Measurements from ENCODE around the gene PSME2. TPM values are rescaled to one million over a fixed set of nuclear protein-coding genes. Genes with fewer than 3 reads are reported as not detected.

The PSME2 gene
- total RNA-seq, 1 experiment from 2014 or later, result 188 TPM

- CTCF ChIA-PET, result no interaction called here
- H3K36me3 ChIP-seq (ENCODE audit: control insufficient read depth, insufficient read depth, low read length), result no peaks in the 10 kb centered on the region; the same call in 1 of the 2 replicates
- H3K9me3 ChIP-seq (ENCODE audit: control insufficient read depth, insufficient read depth, low read depth, low read length), result no peaks in the 10 kb centered on the region
- DNase-seq (ENCODE audit: low read depth, low spot score) (no peak), ATAC-seq (no peak)
- H3K27me3 ChIP-seq (ENCODE audit: control insufficient read depth, insufficient read depth, low read length), result no peaks in the 10 kb centered on the region
- no peak for TF ChIP-seq SIN3A (IDR thresholded peaks at IDR 0.05; ENCODE audit: borderline replicate concordance, insufficient read depth, low read depth, low read length)
- no peak for TF ChIP-seq CTCF (IDR thresholded peaks at IDR 0.05)
- TF ChIP-seq TCF7L2 (IDR thresholded peaks at IDR 0.05; ENCODE audit: low read depth, low read length), result no peak
- no peak for TF ChIP-seq POLR2AphosphoS5 (IDR thresholded peaks at IDR 0.05; ENCODE audit: low read depth, low read length)
- no peak for TF ChIP-seq REST (IDR thresholded peaks at IDR 0.05; ENCODE audit: insufficient read depth in 1 of 2, low read depth in 2 of 2, low read length in 1 of 2)
- POLR2A ChIA-PET, result no interaction called here
- intact Hi-C loops (cut with micrococcal nuclease; ENCODE audit: unreplicated experiment), result no loop called here
- H3K4me1 ChIP-seq (ENCODE audit: control insufficient read depth, insufficient read depth, low read length), result peaks cover 30% of the 10 kb centered on the region
- no TSS peak for BruUV-seq (replicated peaks)
- H3K4me3 ChIP-seq (ENCODE audit: low read depth in 2 of 2, low read length in 2 of 2), result peak overlapping the region; percentile 81 to 92
- in situ Hi-C loops (cut with HindIII; ENCODE audit: low pct_unique_long_range_greater_than_20kb, low sequenced_read_pairs), result no loop called here
- peak overlapping the region; percentile 62 for H3K27ac ChIP-seq (ENCODE audit: low read length)
These were observed 7.0 kb downstream of the PSME2 start for GRCh38 chr14:24139272-24139934.

GRCh38 chr14:24138396-24139271 is 7.8 kb downstream of the PSME2 start:
- peak overlapping the region; percentile 62 for H3K27ac ChIP-seq (ENCODE audit: low read length)
- H3K27me3 ChIP-seq (ENCODE audit: control insufficient read depth, insufficient read depth, low read length), result no peaks in the 10 kb centered on the region
- no peak for TF ChIP-seq CTCF (IDR thresholded peaks at IDR 0.05)
- no peak for TF ChIP-seq SIN3A (IDR thresholded peaks at IDR 0.05; ENCODE audit: borderline replicate concordance, insufficient read depth, low read depth, low read length)
- no peak for TF ChIP-seq TCF7L2 (IDR thresholded peaks at IDR 0.05; ENCODE audit: low read depth, low read length)
- no peak for TF ChIP-seq REST (IDR thresholded peaks at IDR 0.05; ENCODE audit: insufficient read depth in 1 of 2, low read depth in 2 of 2, low read length in 1 of 2)
- no peak for TF ChIP-seq POLR2AphosphoS5 (IDR thresholded peaks at IDR 0.05; ENCODE audit: low read depth, low read length)
- no peak for ATAC-seq
- ChIA-PET POLR2A (interaction anchor here (0.5 kb wide), 1 partner anchor 298 kb away, joined by 3 read pairs; no protein-coding TSS in a partner anchor), CTCF (no interaction called here)
- TSS peak; percentile 97 for BruUV-seq (replicated peaks)
- no peaks in the 10 kb centered on the region; the same call in 1 of the 2 replicates for H3K36me3 ChIP-seq (ENCODE audit: control insufficient read depth, insufficient read depth, low read length)
- no peak for DNase-seq (ENCODE audit: low read depth, low spot score)
- H3K4me1 ChIP-seq (ENCODE audit: control insufficient read depth, insufficient read depth, low read length), result peaks cover 30% of the 10 kb centered on the region
- no peak overlapping the region for H3K4me3 ChIP-seq (ENCODE audit: low read depth in 2 of 2, low read length in 2 of 2)
- intact Hi-C loops (cut with micrococcal nuclease; ENCODE audit: unreplicated experiment) (no loop called here), in situ Hi-C loops (cut with HindIII; ENCODE audit: low pct_unique_long_range_greater_than_20kb, low sequenced_read_pairs) (no loop called here)
- H3K9me3 ChIP-seq (ENCODE audit: control insufficient read depth, insufficient read depth, low read depth, low read length), result no peaks in the 10 kb centered on the region
